ENCODE results near the gene CYP4F22. TPM values are rescaled to one million over a fixed set of nuclear protein-coding genes. Genes with fewer than 3 reads are reported as not detected.

The CYP4F22 gene
- total and polyA plus RNA-seq, 10 of the 15 experiments (the other 5 are each of a cell fraction or from before 2014, with no cell fraction given), result not detected

GRCh38 chr19:15516363-15516762, 8.0 kb downstream of the CYP4F22 start (continued):
- TF ChIP-seq PRDM15 (CRISPR knock-in tag; IDR thresholded peaks at IDR 0.05) (no peak), POLR2AphosphoS2 (IDR thresholded peaks at IDR 0.05; ENCODE audit: low read depth, low read length) (no peak), PAX5 (IDR thresholded peaks at IDR 0.05; ENCODE audit: borderline replicate concordance, low read depth, low read length) (no peak), GABPA (IDR thresholded peaks at IDR 0.05; ENCODE audit: low read depth) (no peak)
- TF ChIP-seq, protein P1, sequence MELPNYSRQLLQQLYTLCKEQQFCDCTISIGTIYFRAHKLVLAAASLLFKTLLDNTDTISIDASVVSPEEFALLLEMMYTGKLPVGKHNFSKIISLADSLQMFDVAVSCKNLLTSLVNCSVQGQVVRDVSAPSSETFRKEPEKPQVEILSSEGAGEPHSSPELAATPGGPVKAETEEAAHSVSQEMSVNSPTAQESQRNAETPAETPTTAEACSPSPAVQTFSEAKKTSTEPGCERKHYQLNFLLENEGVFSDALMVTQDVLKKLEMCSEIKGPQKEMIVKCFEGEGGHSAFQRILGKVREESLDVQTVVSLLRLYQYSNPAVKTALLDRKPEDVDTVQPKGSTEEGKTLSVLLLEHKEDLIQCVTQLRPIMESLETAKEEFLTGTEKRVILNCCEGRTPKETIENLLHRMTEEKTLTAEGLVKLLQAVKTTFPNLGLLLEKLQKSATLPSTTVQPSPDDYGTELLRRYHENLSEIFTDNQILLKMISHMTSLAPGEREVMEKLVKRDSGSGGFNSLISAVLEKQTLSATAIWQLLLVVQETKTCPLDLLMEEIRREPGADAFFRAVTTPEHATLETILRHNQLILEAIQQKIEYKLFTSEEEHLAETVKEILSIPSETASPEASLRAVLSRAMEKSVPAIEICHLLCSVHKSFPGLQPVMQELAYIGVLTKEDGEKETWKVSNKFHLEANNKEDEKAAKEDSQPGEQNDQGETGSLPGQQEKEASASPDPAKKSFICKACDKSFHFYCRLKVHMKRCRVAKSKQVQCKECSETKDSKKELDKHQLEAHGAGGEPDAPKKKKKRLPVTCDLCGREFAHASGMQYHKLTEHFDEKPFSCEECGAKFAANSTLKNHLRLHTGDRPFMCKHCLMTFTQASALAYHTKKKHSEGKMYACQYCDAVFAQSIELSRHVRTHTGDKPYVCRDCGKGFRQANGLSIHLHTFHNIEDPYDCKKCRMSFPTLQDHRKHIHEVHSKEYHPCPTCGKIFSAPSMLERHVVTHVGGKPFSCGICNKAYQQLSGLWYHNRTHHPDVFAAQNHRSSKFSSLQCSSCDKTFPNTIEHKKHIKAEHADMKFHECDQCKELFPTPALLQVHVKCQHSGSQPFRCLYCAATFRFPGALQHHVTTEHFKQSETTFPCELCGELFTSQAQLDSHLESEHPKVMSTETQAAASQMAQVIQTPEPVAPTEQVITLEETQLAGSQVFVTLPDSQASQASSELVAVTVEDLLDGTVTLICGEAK (IDR thresholded peaks at IDR 0.05; ENCODE audit: borderline replicate concordance), result no peak
- TF ChIP-seq, protein P2, sequence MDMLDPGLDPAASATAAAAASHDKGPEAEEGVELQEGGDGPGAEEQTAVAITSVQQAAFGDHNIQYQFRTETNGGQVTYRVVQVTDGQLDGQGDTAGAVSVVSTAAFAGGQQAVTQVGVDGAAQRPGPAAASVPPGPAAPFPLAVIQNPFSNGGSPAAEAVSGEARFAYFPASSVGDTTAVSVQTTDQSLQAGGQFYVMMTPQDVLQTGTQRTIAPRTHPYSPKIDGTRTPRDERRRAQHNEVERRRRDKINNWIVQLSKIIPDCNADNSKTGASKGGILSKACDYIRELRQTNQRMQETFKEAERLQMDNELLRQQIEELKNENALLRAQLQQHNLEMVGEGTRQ (IDR thresholded peaks at IDR 0.05; ENCODE audit: borderline replicate concordance, low read depth, low read length), result no peak

All from GM12878 (cell line).